Measurements from ENCODE around the gene MAN2C1. TPM values are rescaled to one million over a fixed set of nuclear protein-coding genes. Genes with fewer than 3 reads are reported as not detected.
A peak's percentile ranks its signal among the peaks of the same experiment; 100 is the strongest.

Gene MAN2C1
- polyA plus RNA-seq, result 100 to 1,000 TPM; 109 to 379 (median 172) TPM
- long read RNA-seq, donor 1, result 0 reads
- long read RNA-seq, donor 2, partial matches to known transcripts, result 0 of 5 reads
- long read RNA-seq, donor 2, other reads (novel, unspliced or antisense), result 0 of 5 reads
- long read RNA-seq, donor 3, transcript MAN2C1-245 (1 exons, 444 nt), result major isoform, 11 of 14 reads
- long read RNA-seq, donor 3, partial matches to known transcripts, result 0 of 14 reads
- long read RNA-seq, donor 3, other reads (novel, unspliced or antisense), result 0 of 14 reads
- long read RNA-seq, donor 4, result 0 reads
- long read RNA-seq, donor 5, transcript MAN2C1-245 (1 exons, 444 nt), result major isoform, 6 of 7 reads
- long read RNA-seq, donor 5, partial matches to known transcripts, result 0 of 7 reads
- long read RNA-seq, donor 5, other reads (novel, unspliced or antisense), result 0 of 7 reads
- long read RNA-seq, donor 6, partial matches to known transcripts, result 0 of 5 reads
- long read RNA-seq, donor 6, other reads (novel, unspliced or antisense), result 0 of 5 reads
- long read RNA-seq, donor 7, partial matches to known transcripts, result 0 of 8 reads
- long read RNA-seq, donor 7, other reads (novel, unspliced or antisense), result 0 of 8 reads
- long read RNA-seq, donor 8, partial matches to known transcripts, result 0 of 1 reads
- long read RNA-seq, donor 8, other reads (novel, unspliced or antisense), result 0 of 1 reads
- long read RNA-seq, donor 9, partial matches to known transcripts, result 0 of 2 reads
- long read RNA-seq, donor 9, other reads (novel, unspliced or antisense), result 0 of 2 reads
- long read RNA-seq, donor 10, transcript MAN2C1-245 (1 exons, 444 nt), result major isoform, 11 of 17 reads
- long read RNA-seq, donor 10, partial matches to known transcripts, result 0 of 17 reads
- long read RNA-seq, donor 10, other reads (novel, unspliced or antisense), result 0 of 17 reads

DNA sequence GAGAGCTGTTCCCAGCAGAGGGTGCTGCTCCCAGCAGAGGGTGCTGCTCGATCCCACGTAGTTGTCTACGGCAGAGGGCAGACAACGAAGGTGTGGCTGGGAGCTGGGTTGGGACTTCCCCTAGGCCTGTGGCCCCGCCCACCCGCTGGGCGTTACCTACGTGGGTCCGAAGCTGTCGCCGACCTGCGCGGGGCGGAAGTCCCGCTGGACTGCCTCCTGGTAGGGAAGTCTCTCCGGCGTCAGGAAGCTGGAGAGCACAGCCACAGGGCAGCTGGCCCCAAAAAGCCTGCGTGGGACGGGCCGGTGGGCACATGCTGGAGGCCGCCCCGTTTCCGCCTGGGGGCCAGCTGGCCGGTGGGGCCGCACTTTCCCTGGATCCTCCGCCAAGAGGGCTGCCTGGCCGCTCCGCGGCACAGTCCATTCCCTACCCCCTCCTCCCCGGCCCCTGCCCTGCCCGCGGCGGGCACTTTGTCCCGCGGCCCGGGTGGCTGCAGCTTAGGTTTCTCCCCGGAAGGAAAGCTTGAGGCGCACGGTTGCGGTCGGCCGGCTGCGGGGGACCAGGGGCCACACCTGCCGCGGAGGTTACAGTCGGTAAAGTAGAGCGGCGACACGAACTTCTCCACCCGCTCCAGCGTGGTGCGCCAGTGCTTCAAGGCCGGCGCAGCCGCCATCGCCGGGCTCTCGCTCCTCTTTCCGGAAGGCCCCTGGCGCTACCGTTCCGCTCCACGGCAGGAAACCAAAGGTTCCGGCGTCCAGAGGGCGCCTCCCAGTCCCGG lies at the start of gene MAN2C1:
Gene MAN2C1, minus strand, starts transcription at position 695 of the 776 bp plus-strand sequence. Its CDS starts 24 bp downstream, at position 671.
- 0 to 1% (median 1%) methylated on average over 66 to 67 of the region's 67 CpGs for WGBS, 3 donors
- no peak for FAIRE-seq

DNA sequence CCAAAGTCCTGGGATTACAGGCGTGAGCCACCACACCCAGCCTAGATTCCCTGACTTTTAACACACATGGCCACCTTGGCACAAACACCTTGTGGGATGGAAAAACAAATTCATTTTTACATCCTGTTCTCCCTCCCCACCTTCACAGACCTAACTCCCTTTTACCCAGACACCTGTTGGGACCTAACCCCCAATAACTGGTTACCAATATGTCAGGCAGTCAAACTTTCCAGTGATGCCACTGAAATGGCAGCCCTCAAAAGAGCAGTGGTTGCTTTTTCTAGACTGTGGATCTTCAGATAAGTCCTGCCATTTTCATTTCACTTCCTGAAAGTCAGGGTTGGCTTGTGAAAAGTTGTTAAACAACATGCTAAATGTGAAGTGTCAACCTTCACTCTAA lies 48.2 kb upstream of the MAN2C1 start:
- Histone ChIP-seq H3K36me3 (ENCODE audit: control insufficient read depth in 3 of 3, insufficient read depth in 2 of 3, low read depth in 1 of 3, low read length in 3 of 3) (peaks cover 2 to 39% (median 7%) of the 10 kb centered on the region in 3 donors), H3K27me3 (ENCODE audit: control insufficient read depth in 3 of 3, insufficient read depth in 3 of 3, low read length in 3 of 3) (no peaks in the 10 kb centered on the region), H3K9me3 (ENCODE audit: control insufficient read depth in 2 of 2, insufficient read depth in 1 of 2, low read depth in 1 of 2, low read length in 1 of 2) (no peaks in the 10 kb centered on the region), H3K4me1 (ENCODE audit: control insufficient read depth in 3 of 3, insufficient read depth in 2 of 3, low read depth in 1 of 3, low read length in 2 of 3) (no peaks in the 10 kb centered on the region), H3K4me3 (ENCODE audit: low read depth in 1 of 3, low read length in 3 of 3) (no peak overlapping the region), H3K27ac (ENCODE audit: low read depth in 1 of 3, low read length in 2 of 3) (no peak overlapping the region)
- FAIRE-seq, result no peak
- WGBS, 3 donors, result 88 to 95% (median 93%) methylated on average over 1 of the region's 1 CpG
- DNase-seq, result no peak

More for the DNA sequence above, at the start of gene MAN2C1:
- peaks cover 8 to 62% (median 15%) of the 10 kb centered on the region in 3 donors for H3K36me3 ChIP-seq (ENCODE audit: control insufficient read depth in 3 of 3, insufficient read depth in 2 of 3, low read depth in 1 of 3, low read length in 3 of 3)
- DNase-seq, result peak; percentile 98 to 99
- peak within 1 kb of the TSS; percentile 93 to 98 (median 97) for H3K27ac ChIP-seq (ENCODE audit: low read depth in 1 of 3, low read length in 2 of 3)
- no peaks in the 10 kb centered on the region for H3K27me3 ChIP-seq (ENCODE audit: control insufficient read depth in 3 of 3, insufficient read depth in 3 of 3, low read length in 3 of 3)
- peaks cover 0 to 22% (median 2%) of the 10 kb centered on the region in 3 donors for H3K4me1 ChIP-seq (ENCODE audit: control insufficient read depth in 3 of 3, insufficient read depth in 2 of 3, low read depth in 1 of 3, low read length in 2 of 3)
- no peaks in the 10 kb centered on the region for H3K9me3 ChIP-seq (ENCODE audit: control insufficient read depth in 2 of 2, insufficient read depth in 1 of 2, low read depth in 1 of 2, low read length in 1 of 2)
- peak within 1 kb of the TSS; percentile 81 to 89 (median 89) for H3K4me3 ChIP-seq (ENCODE audit: low read depth in 1 of 3, low read length in 3 of 3)

GRCh38 chr15:75410196-75410595 lies 41.8 kb upstream of the MAN2C1 start:
- H3K4me1 ChIP-seq (ENCODE audit: control insufficient read depth in 3 of 3, insufficient read depth in 2 of 3, low read depth in 1 of 3, low read length in 2 of 3), result no peaks in the 10 kb centered on the region
- peaks cover 16 to 43% (median 27%) of the 10 kb centered on the region in 3 donors for H3K36me3 ChIP-seq (ENCODE audit: control insufficient read depth in 3 of 3, insufficient read depth in 2 of 3, low read depth in 1 of 3, low read length in 3 of 3)
- no peak for FAIRE-seq
- no peaks in the 10 kb centered on the region for H3K9me3 ChIP-seq (ENCODE audit: control insufficient read depth in 2 of 2, insufficient read depth in 1 of 2, low read depth in 1 of 2, low read length in 1 of 2)
- WGBS, 3 donors, result 83 to 89% (median 87%) methylated on average over 6 of the region's 6 CpGs
- H3K4me3 ChIP-seq (ENCODE audit: low read depth in 1 of 3, low read length in 3 of 3), result no peak overlapping the region
- DNase-seq, result no peak
- no peak overlapping the region for H3K27ac ChIP-seq (ENCODE audit: low read depth in 1 of 3, low read length in 2 of 3)
- no peaks in the 10 kb centered on the region for H3K27me3 ChIP-seq (ENCODE audit: control insufficient read depth in 3 of 3, insufficient read depth in 3 of 3, low read length in 3 of 3)

- 70 to 82% (median 71%) methylated on average over 1 of the region's 1 CpG for WGBS, 3 donors
- DNase-seq, result no peak
- Histone ChIP-seq H3K36me3 (ENCODE audit: control insufficient read depth in 3 of 3, insufficient read depth in 2 of 3, low read depth in 1 of 3, low read length in 3 of 3) (peaks cover 18 to 54% (median 24%) of the 10 kb centered on the region in 3 donors), H3K27me3 (ENCODE audit: control insufficient read depth in 3 of 3, insufficient read depth in 3 of 3, low read length in 3 of 3) (no peaks in the 10 kb centered on the region), H3K27ac (ENCODE audit: low read depth in 1 of 3, low read length in 2 of 3) (no peak overlapping the region), H3K9me3 (ENCODE audit: control insufficient read depth in 2 of 2, insufficient read depth in 1 of 2, low read depth in 1 of 2, low read length in 1 of 2) (no peaks in the 10 kb centered on the region), H3K4me3 (ENCODE audit: low read depth in 1 of 3, low read length in 3 of 3) (no peak overlapping the region), H3K4me1 (ENCODE audit: control insufficient read depth in 3 of 3, insufficient read depth in 2 of 3, low read depth in 1 of 3, low read length in 2 of 3) (no peaks in the 10 kb centered on the region)
- FAIRE-seq, result no peak
These were observed 38.7 kb upstream of the MAN2C1 start for GRCh38 chr15:75407083-75407482.

- Histone ChIP-seq H3K4me3 (ENCODE audit: low read depth in 1 of 3, low read length in 3 of 3) (no peak overlapping the region), H3K27me3 (ENCODE audit: control insufficient read depth in 3 of 3, insufficient read depth in 3 of 3, low read length in 3 of 3) (no peaks in the 10 kb centered on the region), H3K4me1 (ENCODE audit: control insufficient read depth in 3 of 3, insufficient read depth in 2 of 3, low read depth in 1 of 3, low read length in 2 of 3) (no peaks in the 10 kb centered on the region), H3K9me3 (ENCODE audit: control insufficient read depth in 2 of 2, insufficient read depth in 1 of 2, low read depth in 1 of 2, low read length in 1 of 2) (no peaks in the 10 kb centered on the region), H3K27ac (ENCODE audit: low read depth in 1 of 3, low read length in 2 of 3) (no peak overlapping the region), H3K36me3 (ENCODE audit: control insufficient read depth in 3 of 3, insufficient read depth in 2 of 3, low read depth in 1 of 3, low read length in 3 of 3) (peaks cover 10 to 49% (median 26%) of the 10 kb centered on the region in 3 donors)
- WGBS, 3 donors, result 83 to 91% (median 89%) methylated on average over 2 of the region's 2 CpGs
- DNase-seq (no peak), FAIRE-seq (no peak)
These were observed 35.5 kb upstream of the MAN2C1 start for GRCh38 chr15:75403892-75404291.

- no peaks in the 10 kb centered on the region for H3K4me1 ChIP-seq (ENCODE audit: control insufficient read depth in 3 of 3, insufficient read depth in 2 of 3, low read depth in 1 of 3, low read length in 2 of 3)
- H3K27ac ChIP-seq (ENCODE audit: low read depth in 1 of 3, low read length in 2 of 3), result no peak overlapping the region
- H3K4me3 ChIP-seq (ENCODE audit: low read depth in 1 of 3, low read length in 3 of 3), result no peak overlapping the region
- DNase-seq (no peak), FAIRE-seq (no peak)
- H3K36me3 ChIP-seq (ENCODE audit: control insufficient read depth in 3 of 3, insufficient read depth in 2 of 3, low read depth in 1 of 3, low read length in 3 of 3), result peaks cover 13 to 49% (median 25%) of the 10 kb centered on the region in 3 donors
- H3K9me3 ChIP-seq (ENCODE audit: control insufficient read depth in 2 of 2, insufficient read depth in 1 of 2, low read depth in 1 of 2, low read length in 1 of 2), result no peaks in the 10 kb centered on the region
- WGBS, 3 donors, result 86 to 88% (median 88%) methylated on average over 2 of the region's 2 CpGs
- no peaks in the 10 kb centered on the region for H3K27me3 ChIP-seq (ENCODE audit: control insufficient read depth in 3 of 3, insufficient read depth in 3 of 3, low read length in 3 of 3)
These were observed 29.1 kb upstream of the MAN2C1 start for GRCh38 chr15:75397494-75397893.

DNA sequence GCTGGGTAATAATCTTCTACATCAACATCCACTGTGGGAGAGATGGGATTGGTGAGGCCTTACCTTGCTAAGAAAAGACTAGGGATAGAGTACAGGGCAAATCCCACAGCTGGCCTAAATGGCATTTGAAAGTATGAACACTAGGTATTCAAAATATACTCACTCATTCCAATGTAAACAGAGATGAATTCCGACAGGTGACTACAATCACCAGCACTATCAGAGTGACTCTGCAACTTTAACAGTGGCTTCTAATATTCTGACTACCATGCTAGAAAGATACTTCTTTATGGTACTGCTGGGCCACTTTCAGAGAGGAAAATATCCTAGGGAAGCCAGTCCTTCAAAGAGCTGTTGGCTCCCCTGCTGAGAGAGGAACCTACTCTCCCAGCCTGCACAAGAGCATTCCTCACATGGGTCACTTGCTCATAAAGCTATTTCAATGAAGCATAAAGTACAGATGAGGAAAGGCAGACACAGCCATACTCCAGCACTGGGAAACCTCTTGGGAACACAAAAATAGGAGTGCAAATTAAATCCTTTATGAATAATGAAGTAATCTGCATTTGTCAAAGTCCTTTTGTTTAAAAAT lies 21.5 kb upstream of the MAN2C1 start:
- no peak overlapping the region for H3K4me3 ChIP-seq (ENCODE audit: low read depth in 1 of 3, low read length in 3 of 3)
- 73 to 83% (median 81%) methylated on average over 1 of the region's 1 CpG for WGBS, 3 donors
- no peak for FAIRE-seq
- H3K27me3 ChIP-seq (ENCODE audit: control insufficient read depth in 3 of 3, insufficient read depth in 3 of 3, low read length in 3 of 3), result no peaks in the 10 kb centered on the region
- no peaks in the 10 kb centered on the region for H3K4me1 ChIP-seq (ENCODE audit: control insufficient read depth in 3 of 3, insufficient read depth in 2 of 3, low read depth in 1 of 3, low read length in 2 of 3)
- H3K27ac ChIP-seq (ENCODE audit: low read depth in 1 of 3, low read length in 2 of 3), result no peak overlapping the region
- no peak for DNase-seq
- no peaks in the 10 kb centered on the region for H3K9me3 ChIP-seq (ENCODE audit: control insufficient read depth in 2 of 2, insufficient read depth in 1 of 2, low read depth in 1 of 2, low read length in 1 of 2)
- H3K36me3 ChIP-seq (ENCODE audit: control insufficient read depth in 3 of 3, insufficient read depth in 2 of 3, low read depth in 1 of 3, low read length in 3 of 3), result peaks cover 19 to 55% (median 21%) of the 10 kb centered on the region in 3 donors
